Activated CD8-positive, alpha-beta memory T cell treated with anti-CD3 and anti-CD28 coated beads for 4 hours (primary cell): ENCODE data around the gene IFT74.

Source experiments
- DNase-seq, 2 donors: peaks; one replicate each; pipeline ENCODE4 v3.0.0-alpha.2; 2020; ENCODE audit warnings: low read depth in 2 of 2

IFT74 gene

DNA sequence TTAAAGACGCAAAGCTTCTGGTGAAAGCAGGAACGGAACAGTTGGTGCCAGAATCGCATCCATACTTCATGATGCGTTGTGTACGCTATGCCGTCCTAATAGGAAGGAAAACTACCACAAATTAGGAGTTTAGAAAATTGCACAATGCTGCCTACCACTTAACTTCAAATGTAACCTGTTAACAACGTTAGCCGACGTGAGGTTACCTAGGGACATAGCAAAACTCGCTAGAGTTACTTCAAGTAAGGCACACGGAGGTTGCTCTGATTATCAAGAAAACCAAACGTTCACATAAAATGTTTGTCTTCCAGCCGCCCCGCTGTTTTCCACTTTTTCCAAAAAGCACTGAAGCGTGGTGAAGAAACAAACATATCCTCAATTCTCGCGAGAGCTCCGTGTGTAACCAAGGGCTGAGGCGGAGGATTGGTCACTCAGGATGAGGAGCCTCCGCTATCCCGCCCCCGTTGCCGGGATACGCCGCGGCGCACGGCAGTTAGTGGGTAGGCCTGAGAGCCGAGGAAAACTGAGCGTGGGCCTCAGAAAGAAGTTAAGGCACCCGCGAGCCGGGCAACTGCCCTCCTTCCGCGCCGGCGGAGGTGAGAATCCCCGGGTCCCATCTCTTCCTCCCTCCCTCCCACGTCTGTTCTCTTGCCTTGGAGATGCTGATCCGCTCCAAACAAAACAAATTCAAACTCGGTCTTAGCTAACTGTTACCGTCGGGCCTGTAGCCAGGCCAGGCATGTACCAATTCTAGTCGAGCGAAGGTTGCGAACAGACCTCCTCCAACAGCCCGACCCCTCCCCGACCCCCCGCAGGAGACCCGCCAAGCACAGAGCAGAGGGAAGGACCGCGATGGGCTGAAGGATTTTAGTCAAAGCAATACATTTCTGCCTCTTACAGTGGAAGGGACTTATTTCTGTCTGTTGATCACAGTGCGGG lies at the start of gene IFT74:
TSS of gene IFT74 (plus strand) at position 492 of the 939 bp plus-strand sequence. CDS start 5,556 bp downstream, outside the sequence.
- peak; percentile 83 to 90 for DNase-seq

DNA sequence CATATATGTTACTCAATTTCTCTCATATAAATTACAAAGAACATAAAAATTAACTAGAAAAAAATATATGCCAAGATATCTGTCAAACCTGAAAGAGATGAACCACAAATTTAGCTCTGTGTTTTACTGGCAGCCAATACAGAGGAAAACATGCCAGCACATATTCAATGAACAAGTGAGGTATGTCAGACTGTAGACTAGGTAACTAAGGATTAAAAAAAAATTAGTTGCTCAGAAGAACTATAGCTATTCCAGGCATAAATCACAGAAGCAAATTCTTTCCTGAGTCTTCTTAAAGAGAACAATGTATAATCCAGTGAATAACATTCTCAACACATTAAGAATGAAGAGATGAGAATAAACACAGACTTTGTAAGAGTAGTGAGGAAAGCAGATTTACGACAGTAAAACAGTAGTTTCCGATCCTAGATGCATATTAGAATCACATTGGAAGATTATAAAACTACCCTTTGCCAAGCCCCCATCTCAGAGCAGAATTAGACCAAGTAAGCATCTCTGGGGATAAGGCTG lies 43.0 kb upstream of the IFT74 start:
- no peak for DNase-seq

DNA sequence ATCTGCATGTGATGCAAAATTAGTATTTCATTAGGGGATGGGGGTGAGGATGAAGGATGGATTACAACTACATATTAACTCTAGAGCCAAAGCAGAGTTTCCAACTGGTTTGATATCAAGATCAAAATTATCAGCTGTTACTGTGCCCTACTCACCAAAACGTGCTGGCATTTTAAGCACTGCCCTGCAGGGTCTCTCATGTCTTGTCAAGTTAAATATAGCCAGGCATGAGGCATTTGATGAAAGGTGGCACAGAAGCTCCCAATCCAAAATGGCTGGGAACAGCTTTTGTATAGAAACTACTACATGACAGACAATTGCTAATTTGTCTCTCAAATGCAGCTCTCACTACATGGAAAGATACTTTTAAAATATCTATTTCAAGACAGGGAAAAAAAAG lies 36.5 kb upstream of the IFT74 start:
- no peak for DNase-seq

DNA sequence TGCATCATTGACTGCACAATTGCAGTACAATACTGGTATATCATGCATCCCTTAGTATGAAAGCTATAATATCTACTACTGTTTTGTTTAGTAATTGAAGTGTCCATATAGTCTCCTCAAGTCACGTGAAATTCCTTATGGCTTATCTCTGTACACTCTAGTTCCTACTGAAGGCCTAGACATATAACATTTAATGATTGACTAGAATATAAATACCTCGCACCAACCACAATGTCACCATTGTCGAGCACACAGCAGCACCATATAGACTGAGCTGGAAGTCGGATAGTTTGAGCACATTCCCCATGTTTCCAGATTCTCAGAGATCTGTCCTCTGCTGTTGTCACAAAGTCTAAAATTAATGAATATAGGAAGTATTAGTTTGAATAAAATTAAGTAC lies 30.6 kb upstream of the IFT74 start:
- no peak for DNase-seq

DNA sequence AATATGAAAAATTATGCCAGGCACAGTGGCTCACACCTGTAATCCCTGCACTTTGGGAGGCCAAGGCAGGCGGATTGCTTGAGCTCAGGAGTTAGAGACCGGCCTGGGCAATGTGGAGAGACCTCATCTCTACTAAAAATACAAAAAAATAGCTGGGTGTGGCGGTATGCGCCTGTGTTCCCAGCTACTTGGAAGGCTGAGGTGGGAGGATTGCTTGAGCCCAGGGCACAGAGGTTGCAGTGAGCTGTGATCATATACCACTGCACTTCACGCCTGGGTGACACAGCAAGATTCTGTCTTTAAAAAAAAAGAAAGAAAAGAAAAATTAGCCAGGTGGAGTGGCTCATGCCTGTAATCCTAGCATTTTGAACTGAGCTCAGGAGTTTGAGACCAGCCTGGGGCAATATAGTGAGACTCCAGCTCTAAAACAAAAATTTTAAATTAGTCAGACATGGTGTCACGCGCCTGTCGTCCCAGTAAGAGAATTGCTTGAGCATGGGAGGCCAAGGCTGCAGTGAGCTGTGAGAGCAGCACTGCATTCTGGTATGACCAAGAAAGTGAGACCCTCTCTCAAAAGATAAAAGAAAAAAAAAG lies 27.2 kb upstream of the IFT74 start:
- DNase-seq: no peak

DNA sequence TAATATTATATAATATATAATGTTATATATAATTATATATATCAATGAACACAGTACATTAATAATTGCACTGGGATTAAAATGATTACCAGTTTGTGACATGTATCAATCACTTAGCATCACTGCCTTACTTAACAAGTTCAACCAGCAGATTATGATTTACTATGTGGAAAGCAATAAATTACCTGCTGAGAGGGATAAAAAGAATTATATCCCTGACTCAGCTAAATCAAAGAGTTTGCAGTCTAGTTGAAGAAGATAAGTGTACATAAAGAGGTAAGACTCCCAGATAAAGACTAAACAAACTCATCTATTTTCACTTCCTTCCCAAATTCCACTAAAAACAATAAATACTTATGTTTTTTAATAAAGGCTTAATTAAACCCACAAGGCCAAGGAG lies 20.4 kb upstream of the IFT74 start:
- no peak for DNase-seq

DNA sequence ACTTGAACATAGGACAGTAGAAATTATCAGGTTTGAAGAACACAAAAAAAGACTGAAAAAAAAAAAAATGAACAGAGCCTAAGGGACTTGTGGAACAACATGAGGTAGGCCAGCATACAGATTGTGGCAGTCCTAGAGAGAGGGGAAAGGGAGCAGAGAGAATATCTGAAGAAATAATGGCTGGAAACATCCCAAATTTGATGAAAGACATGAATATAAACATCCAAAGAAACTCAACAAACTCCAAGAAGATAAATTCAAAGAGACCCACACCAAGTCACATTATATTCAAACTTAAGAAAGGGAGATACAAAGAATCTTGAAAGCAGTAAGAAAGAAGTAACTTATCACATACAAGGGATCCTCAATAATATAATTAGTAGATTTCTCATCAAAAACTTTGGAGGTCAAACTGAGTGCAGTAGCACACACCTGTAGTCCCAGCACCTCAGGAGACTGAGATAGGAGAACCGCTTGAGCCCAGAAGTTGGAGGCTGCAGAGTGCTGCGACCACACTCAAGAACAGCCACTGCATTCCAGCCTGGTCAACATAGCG lies 18.3 kb upstream of the IFT74 start:
- no peak for DNase-seq

DNA sequence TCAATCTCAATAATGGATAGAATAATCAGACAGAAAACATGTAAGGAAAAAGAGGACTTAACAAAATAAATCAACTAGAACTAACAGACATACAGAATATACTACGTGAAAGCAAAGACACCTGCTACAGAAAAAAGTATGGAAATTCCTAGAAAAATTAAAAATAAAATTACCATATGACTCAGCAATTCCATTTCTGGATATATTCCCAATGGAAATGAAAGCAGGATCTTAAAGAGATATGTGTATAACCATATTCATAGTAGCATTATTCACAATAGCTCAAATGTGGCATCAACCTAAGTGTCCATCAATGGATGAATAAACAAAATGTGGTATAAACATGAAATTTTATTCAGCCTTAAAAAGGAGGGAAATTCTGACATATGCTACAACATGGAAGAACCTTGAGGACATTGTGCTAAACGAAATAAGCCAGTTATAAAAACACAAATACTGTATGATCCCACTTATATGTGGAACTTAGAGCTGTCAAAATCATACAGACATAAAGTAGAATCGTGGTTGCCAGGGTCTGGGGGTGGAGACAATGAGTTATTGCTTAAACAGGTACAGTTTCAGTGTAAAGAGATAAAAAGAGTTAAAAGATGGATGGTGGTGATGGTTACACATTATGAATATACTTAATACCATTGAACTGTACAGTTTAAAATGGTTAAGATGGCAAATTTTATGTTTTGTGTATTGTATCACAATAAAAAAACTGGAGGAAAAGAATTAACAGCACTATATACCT lies 16.1 kb upstream of the IFT74 start:
- no peak for DNase-seq

DNA sequence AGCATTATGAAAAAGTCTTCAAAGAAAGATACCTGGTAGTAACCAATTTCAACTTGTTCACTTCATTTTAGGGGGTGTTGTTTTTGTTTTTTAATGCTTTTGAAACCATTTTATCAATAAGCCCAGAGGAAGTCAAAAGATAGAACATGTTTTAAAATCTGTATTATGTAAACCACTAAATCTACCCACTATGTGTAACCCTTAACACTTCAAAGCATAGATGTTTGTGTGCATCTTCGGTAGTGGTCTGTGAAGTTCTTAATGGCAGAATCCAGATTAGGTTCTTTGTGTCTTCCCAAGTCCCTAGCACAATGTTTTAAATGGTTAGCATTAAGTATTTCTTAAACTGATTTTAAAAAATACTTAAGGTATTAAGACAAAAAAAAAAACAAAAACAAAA lies 15.4 kb upstream of the IFT74 start:
- no peak for DNase-seq

DNA sequence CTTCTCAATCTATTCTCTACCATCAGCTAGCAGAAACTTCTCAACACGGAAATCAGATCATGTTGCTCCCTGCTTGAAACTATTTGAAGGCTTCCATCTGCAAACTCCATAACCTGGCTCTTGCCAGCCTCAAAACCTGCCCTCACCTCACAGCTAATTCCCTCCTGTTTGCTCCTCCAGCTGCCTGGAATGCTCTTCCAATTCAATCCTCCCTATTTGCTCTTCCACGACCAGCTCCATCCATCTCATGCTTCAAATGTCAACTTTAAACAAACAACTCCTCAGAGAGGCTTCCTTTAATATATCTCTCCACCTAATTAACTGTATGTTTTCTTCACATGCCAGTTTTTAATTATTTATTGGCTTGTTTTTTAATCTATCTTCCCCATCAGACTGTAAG lies 10.6 kb upstream of the IFT74 start:
- no peak for DNase-seq

DNA sequence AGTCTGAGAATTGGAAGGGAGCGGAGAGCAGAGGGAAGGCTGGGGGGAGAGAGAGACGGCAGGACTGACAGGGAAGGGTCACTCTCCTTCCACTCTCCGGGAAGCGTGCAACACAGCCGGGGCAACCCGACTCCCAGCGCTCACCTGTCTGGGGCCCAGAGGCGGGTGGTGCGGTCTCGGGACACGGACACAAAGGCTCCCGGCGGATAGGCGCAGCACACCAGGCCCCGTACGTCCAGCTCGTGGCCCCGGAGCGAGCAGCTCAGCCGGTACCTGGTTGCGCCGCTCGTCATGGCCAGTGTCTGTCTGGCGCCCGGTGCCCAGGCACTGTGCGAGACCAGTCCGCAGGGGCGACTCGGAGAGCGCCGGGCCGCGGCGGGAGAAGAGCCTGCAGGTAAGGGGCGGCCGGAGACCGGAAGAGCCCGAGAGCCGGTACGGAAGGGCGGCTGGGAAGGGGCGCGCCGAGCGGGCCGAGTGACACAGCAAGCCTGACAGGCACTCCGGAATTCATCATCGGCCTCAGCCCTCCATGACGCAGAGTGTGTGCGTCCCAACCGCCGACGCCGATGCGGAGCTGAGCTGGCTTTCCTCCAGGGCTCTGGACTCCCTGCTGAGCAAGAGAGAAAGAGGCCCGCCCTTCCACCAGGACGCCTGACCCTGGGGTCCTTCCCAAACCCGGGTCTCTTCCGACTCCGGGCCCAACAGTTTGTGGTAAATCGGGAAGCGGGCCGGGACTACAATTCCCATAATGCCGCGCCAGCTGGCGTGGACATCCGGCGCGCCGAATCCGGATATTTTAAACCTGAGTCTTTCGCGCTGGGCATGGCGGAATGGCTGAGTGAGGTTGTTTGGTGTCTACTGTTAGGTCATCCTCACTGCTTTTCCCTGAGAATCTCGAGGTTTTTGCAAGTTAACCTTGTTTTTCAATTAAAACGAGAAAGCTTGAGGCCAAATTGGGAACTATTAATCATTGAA lies 9.2 kb upstream of the IFT74 start, which contains the start of gene PLAA:
TSS of gene PLAA (minus strand) at position 490 of the 975 bp plus-strand sequence. CDS start at position 293, 197 bp downstream.
- DNase-seq: peak; percentile 65 to 72

DNA sequence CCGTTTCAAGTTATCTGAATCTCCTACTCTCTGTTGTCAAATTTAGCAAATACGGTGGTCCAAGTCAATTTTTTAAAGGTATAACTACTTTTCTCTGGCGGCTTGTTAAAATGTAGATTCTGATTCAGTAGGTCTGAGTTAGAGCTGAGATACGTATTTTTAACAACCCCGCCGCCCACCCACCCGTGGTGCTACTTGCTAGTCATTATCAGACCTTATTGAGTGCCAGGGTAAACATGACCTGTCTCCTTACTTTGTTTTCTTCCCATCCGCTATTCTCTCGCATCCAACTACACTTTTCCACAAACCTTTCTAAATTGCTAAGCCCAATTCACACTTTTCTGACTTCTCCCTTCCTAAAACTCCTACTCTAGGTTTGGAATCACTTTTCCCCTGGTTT lies 8.5 kb upstream of the IFT74 start:
- no peak for DNase-seq

DNA sequence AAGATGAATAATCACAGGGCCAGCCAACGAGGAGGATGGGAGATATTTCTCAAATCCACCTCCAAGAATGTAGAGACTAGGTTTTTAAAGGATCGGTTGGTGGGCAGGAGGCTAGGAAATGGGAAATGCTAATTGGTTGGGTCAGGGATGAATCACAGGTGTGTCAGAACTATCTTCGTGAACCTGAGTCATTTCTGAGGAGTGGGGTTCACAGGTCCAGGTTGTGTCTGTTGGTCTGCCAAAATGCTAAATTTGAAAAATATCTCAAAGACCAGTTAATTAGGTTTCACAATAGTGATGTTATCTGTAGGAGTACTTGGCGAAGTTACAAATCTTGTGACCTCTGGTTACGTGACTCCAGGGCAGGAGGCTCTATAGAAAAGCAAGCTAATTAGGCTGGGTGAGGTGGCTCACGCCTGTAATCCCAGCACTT lies 6.6 kb upstream of the IFT74 start:
- no peak for DNase-seq

DNA sequence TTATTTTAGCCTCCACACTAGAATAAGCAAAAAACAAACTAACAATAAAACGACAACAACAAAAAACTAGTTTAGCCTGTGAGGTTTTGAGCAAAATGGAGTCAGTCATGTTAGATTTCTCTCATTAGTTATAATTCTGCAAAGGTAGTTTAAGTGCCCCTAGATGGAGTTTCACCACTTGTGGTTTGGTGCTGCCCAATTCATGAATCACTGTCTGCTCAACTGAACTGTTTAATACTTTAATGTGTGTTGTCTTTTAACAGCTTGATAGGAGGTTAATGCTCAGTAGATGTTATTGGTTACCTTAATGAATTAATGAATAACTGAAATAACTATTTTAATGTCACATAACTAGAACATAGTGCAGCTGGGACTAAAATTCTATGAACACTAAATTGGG lies 5.7 kb upstream of the IFT74 start:
- DNase-seq: no peak

DNA sequence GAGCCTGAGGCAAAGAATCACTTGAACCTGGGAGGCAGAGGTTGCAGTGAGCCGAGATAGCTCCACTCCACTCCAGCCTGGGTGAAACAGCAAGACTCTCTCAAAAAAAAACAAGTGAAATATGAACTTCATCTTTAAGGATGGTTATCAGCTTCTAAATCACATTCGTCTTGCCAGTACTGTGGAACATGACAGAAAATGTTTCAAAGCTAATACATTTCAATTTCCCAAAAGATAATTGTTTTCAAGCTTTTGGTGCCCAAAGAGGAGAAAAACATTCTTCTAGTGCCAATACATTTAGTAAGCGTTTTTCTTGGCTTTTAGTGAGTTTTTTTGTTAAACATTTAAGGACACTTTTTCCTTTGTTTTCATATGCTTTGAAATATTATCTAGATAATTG lies 4.4 kb upstream of the IFT74 start:
- DNase-seq: no peak

DNA sequence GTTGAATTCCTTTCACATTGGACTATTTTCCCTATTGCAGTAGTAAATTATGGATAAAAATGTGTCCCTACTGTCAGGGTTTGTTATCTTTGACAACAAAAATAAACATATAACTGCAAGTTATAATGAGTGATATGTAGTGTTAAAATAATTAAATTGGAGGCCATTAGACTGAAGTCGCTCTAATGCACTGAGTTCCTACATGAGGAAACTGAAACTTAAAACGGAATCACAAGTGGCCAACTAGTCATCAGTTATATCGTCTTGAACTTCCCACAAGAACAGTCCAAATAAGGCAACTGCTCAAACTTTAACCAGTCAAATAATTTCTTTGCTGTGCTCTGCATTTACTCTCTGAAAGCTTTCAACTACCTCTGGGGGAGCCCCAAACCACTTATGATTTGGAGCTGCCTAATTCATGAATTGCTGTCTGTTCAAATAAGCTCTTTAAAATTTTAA lies 2.1 kb upstream of the IFT74 start:
- no peak for DNase-seq

DNA sequence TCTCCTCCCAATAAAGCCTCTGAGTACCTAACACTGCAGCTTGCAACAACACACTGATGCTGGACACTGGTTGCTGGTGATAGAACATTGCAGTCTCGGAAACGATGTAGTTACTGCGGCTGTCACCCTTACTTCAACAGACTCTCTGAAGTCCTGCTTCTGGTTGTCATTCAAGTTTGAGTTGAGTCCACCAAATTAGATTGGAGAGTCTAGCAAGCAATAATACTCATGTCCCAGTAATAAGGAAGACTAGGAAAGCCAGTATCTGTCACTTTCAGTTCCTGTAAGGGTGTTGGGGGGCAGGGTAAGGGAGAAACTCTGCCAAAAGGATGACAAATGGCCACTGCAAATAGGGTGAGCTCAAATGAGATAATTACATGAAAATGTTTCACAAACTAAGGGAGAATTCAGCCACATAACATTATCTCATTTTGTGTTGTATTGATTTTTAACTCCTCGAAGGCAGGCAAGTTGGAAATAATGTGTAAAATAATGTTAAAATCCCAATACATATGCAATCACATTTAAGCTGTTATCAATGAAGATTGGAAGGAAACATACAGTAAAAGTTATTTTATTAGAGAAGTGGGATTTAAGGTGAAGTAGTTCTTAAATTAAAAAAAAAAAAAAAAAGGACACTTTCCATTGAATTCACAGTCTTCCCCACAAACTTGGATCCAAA lies 849 bp upstream of the IFT74 start:
- no peak for DNase-seq

DNA sequence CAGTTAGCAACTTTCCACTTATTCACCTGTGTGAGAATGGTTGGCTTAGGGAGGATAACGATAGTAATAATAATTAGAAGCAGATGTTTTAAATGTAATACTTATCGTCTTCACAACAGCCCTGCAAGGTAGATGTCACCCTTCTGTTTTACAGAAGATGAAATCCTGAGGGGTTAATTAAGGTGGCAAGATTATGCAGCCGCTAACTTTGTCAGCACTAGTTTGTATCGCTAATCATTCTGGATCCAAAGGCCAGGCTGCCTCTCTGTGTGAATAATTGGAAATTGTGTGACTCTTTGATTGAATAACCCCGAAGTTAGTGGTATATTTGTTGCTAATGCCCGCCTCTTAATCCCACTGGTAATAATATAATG lies 635 bp downstream of the IFT74 start:
- no peak for DNase-seq

DNA sequence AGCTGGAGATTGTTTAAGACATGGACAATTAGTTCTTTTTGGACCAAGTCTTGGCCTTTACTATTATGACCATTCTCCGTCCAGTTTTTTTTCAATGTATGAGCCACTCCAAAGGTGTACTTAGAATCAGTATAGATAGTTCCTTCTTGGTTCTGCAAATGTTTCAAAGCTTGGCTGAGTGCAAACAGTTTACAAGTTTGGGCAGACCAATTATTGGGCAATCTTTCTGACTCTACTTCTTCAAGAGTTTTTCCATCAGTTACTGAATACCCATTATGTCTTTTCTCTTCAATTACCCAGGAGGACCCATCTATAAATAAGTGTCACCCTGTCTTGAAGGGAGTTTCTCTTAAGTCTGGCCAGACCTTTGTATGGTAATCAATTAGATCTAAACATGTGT lies 15.5 kb downstream of the IFT74 start:
- DNase-seq: no peak

DNA sequence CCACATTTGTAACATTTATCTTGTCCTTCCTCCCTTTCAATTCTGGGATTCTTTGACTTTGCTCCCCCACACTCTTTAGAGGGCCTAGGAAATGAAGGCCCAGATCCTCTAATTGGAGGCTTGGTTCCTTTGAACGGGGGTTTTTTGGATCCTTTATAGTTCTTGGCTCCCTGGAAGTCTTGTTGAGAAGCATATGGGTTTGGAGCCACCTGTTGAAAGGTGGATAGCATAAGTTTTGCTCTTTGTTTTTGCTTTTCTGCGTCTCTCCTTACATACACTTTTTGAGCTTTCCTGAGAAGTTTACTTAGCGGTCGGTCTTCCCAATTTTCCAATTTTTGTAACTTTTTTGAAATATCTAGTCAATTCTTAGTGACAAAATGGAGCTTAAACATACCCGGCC lies 17.8 kb downstream of the IFT74 start:
- DNase-seq: no peak
